Lung (tissue), 12 donors: ENCODE results near the gene ARF6. TPM values are rescaled to one million over a fixed set of nuclear protein-coding genes. Genes with fewer than 3 reads are reported as not detected.

Experiments
- ATAC-seq: fragments of 200-7000 bp; cut with Tn5 transposase; one replicate; pipeline ENCODE4 v1.9.1; 2020; ENCODE audit warnings: moderate number of reproducible peaks; ENCODE audit not compliant: insufficient read depth, low FRiP score
- DNase-seq, 3 donors: peaks; one replicate each; pipeline ENCODE4 v3.0.0-alpha.2; 2013 to 2017
- H3K27ac ChIP-seq, 2 donors: one replicate each; pipeline ENCODE4 v1.5.1; 2013; ENCODE audit warnings: mild to moderate bottlenecking in 2 of 2, moderate library complexity in 2 of 2, control low read depth in 1 of 2, inconsistent platforms in 1 of 2, low read depth in 1 of 2, low read length in 1 of 2
- H3K27me3 ChIP-seq, 3 donors: one replicate each; pipeline ENCODE4 v1.5.1; 2013; ENCODE audit warnings: low read length in 2 of 3; ENCODE audit not compliant: control insufficient read depth in 3 of 3, insufficient read depth in 3 of 3
- H3K36me3 ChIP-seq, 4 donors: one replicate each; pipeline ENCODE4 v1.5.1; 2013; ENCODE audit warnings: low read length in 4 of 4, mild to moderate bottlenecking in 1 of 4, moderate library complexity in 1 of 4; ENCODE audit not compliant: control insufficient read depth in 4 of 4, insufficient read depth in 4 of 4
- H3K4me1 ChIP-seq, 5 donors: one replicate each; pipeline ENCODE4 v1.5.1; 2013; ENCODE audit warnings: low read length in 5 of 5, mild to moderate bottlenecking in 2 of 5, moderate library complexity in 1 of 5; ENCODE audit not compliant: control insufficient read depth in 5 of 5, insufficient read depth in 5 of 5
- H3K4me3 ChIP-seq: one replicate; pipeline ENCODE4 v1.5.1; 2013; ENCODE audit warnings: mild to moderate bottlenecking, control low read depth, moderate library complexity
- H3K9ac ChIP-seq, 2 donors: one replicate each; pipeline ENCODE4 v1.5.1; 2013; ENCODE audit warnings: low read length in 2 of 2, control low read depth in 1 of 2; ENCODE audit not compliant: insufficient read depth in 1 of 2
- H3K9me3 ChIP-seq, 4 donors: one replicate each; pipeline ENCODE4 v1.5.1; 2013; ENCODE audit warnings: low read length in 3 of 4, mild to moderate bottlenecking in 1 of 4, moderate library complexity in 1 of 4; ENCODE audit not compliant: control insufficient read depth in 4 of 4, insufficient read depth in 3 of 4
- CTCF ChIP-seq: IDR thresholded peaks from 2 replicates; pipeline ENCODE4 v1.5.1; 2012; ENCODE audit warnings: mild to moderate bottlenecking; ENCODE audit errors: control extremely low read depth, extremely low read depth
- WGBS, 2 donors: extraction: QIAGEN DNeasy Blood & Tissue Kit; methylation state at CpG; one replicate each; pipeline ENCODE4 v1.1.7; 2013; 5-methylcytosine and 5-hydroxymethylcytosine counted together
- polyA plus RNA-seq, 2 donors: library from polyadenylated mRNA; stranded (reverse); fragments of 200-250 nt; gene quantifications; one replicate each; pipeline ENCODE4 v1.2.1, GENCODE V29; 2013
- total RNA-seq, 2 donors: library from RNA; depleted of rRNA in 1 of 2; stranded (reverse); fragments of >200 nt in 1 of 2; gene quantifications; one replicate each; pipeline ENCODE4 v1.2.1, GENCODE V29; 2014 to 2021
- donor health status: control.
- donor health status: control.
- donor health status: Bipolar disorder and iron deficiency.
- donor health status: healthy.
- donor health status: DM: yes; HTN: yes; CAD: no.

The ARF6 gene
- total and polyA plus RNA-seq, 4 donors: 25.4 to 58.9 (median 46.6) TPM

GRCh38 chr14:49904270-49904669 is 11.4 kb downstream of the ARF6 start:
- H3K4me3 ChIP-seq: no peak overlapping the region
- H3K27ac ChIP-seq: no peak overlapping the region
- H3K9ac ChIP-seq: no peak overlapping the region
- no peaks in the 10 kb centered on the region for H3K9me3 ChIP-seq
- DNase-seq (no peak), ATAC-seq (no peak)
- TF ChIP-seq CTCF: no peak
- H3K36me3 ChIP-seq: no peaks in the 10 kb centered on the region
- H3K27me3 ChIP-seq: no peaks in the 10 kb centered on the region
- peaks cover 0 to 6% (median 0%) of the 10 kb centered on the region in 5 donors for H3K4me1 ChIP-seq

DNA sequence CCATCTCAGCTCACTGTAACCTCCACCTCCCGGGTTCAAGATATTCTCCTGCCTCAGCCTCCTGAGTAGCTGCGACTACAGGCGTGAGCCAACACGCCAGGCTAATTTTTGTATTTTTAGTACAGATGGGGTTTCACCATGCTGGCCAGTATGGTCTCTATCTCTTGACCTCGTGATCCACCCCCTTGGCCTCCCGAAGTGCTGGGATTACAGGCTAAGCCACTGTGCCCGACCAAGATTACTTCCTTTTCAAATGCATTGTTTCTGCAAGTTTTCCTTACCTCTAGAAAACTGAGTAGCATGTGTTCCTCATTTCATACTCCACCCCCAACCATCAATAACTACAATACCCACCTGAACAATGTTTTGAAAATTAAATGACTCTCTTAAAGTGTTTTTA is 13.1 kb downstream of the ARF6 start:
- Histone ChIP-seq H3K27me3 (no peaks in the 10 kb centered on the region), H3K9ac (no peak overlapping the region), H3K9me3 (no peaks in the 10 kb centered on the region), H3K36me3 (no peaks in the 10 kb centered on the region), H3K4me1 (peaks cover 0 to 6% (median 0%) of the 10 kb centered on the region in 5 donors), H3K4me3 (no peak overlapping the region), H3K27ac (peak overlapping the region in 1 of 2 donors; percentile 53)
- 55 to 71% methylated on average over 7 of the region's 7 CpGs for WGBS, 2 donors
- TF ChIP-seq CTCF: no peak
- no peak for ATAC-seq
- no peak for DNase-seq

DNA sequence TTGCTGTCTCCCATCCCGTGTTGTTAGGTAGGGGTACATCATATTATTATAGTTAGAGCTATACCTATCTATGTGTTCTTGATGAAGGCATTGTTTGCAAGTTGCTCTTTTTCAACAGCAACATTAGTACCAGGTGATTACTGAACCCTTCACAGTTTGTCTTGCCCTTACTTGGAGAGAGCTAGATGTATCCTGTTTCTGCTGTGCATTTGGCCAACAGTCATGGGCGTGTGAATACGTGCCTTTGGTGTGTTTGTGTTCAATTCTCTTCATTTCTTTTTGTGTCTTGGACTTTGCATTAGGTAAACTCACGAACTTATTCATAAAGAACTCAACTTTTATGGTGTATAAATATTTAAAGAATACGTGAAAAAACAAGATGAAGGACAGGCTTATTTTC is 14.3 kb downstream of the ARF6 start:
- TF ChIP-seq CTCF: no peak

DNA sequence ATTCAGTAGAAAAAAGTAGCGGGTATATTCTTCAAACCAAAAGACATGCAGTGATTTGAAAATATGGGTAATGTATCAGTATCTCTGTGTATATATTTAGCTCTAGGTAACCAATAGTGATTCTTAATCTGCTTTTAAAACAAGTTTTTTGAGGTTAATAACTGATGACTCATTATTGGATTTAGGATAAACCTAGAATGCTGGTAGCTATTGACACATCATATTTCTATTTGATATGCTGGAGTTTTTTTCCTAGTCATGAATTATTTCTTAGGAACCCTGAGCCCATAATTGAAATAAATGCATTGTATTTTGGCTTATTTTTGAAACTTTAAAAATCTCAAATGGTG is 15.5 kb downstream of the ARF6 start:
- H3K36me3 ChIP-seq: no peaks in the 10 kb centered on the region
- no peak for TF ChIP-seq CTCF
- no peak overlapping the region for H3K4me3 ChIP-seq
- H3K9ac ChIP-seq: no peak overlapping the region
- no peak overlapping the region for H3K27ac ChIP-seq
- peaks cover 0 to 6% (median 0%) of the 10 kb centered on the region in 5 donors for H3K4me1 ChIP-seq
- H3K27me3 ChIP-seq: no peaks in the 10 kb centered on the region
- DNase-seq: no peak
- ATAC-seq: no peak
- H3K9me3 ChIP-seq: no peaks in the 10 kb centered on the region
- WGBS, 2 donors: 0% methylated on average over 1 of the region's 1 CpG

More for the DNA sequence above, 14.3 kb downstream of the ARF6 start:
- H3K27me3 ChIP-seq: no peaks in the 10 kb centered on the region
- peaks cover 0 to 6% (median 0%) of the 10 kb centered on the region in 5 donors for H3K4me1 ChIP-seq
- no peaks in the 10 kb centered on the region for H3K36me3 ChIP-seq
- no peaks in the 10 kb centered on the region for H3K9me3 ChIP-seq
- H3K27ac ChIP-seq: no peak overlapping the region
- 69 to 74% methylated on average over 5 of the region's 5 CpGs for WGBS, 2 donors
- no peak for DNase-seq
- no peak for ATAC-seq
- H3K4me3 ChIP-seq: no peak overlapping the region
- H3K9ac ChIP-seq: no peak overlapping the region
